Measurements from ENCODE around the gene F2RL3. TPM values are rescaled to one million over a fixed set of nuclear protein-coding genes. Genes with fewer than 3 reads are reported as not detected.

The F2RL3 gene
- total RNA-seq, 1 donor from 2014 or later = 0.92 TPM

GRCh38 chr19:16904599-16904998, 15.8 kb downstream of the F2RL3 start:
- Mint-ChIP-seq H3K4me1 (ENCODE audit: unreplicated experiment) (no peaks in the 10 kb centered on the region), H3K9me3 (ENCODE audit: unreplicated experiment) (no peaks in the 10 kb centered on the region), H3K27ac (ENCODE audit: unreplicated experiment) (no peak overlapping the region), H3K4me3 (ENCODE audit: unreplicated experiment) (no peak overlapping the region), H3K27me3 (ENCODE audit: unreplicated experiment) (peaks cover 2% of the 10 kb centered on the region), H3K36me3 (ENCODE audit: low read depth, unreplicated experiment) (no peaks in the 10 kb centered on the region)
- no peak for TF ChIP-seq CTCF (IDR thresholded peaks at IDR 0.05; ENCODE audit: unreplicated experiment)
- no peak for DNase-seq (ENCODE audit: low spot score)

- DNase-seq (ENCODE audit: low spot score) = no peak
- no peak for TF ChIP-seq CTCF (IDR thresholded peaks at IDR 0.05; ENCODE audit: unreplicated experiment)
Observed at GRCh38 chr19:16908759-16909158, 20.0 kb downstream of the F2RL3 start.

GRCh38 chr19:16911046-16911445, 22.2 kb downstream of the F2RL3 start:
- no peak for TF ChIP-seq CTCF (IDR thresholded peaks at IDR 0.05; ENCODE audit: unreplicated experiment)
- Mint-ChIP-seq H3K4me3 (ENCODE audit: unreplicated experiment) (no peak overlapping the region), H3K9me3 (ENCODE audit: unreplicated experiment) (peaks cover 14% of the 10 kb centered on the region), H3K36me3 (ENCODE audit: low read depth, unreplicated experiment) (peaks cover 10% of the 10 kb centered on the region), H3K27ac (ENCODE audit: unreplicated experiment) (no peak overlapping the region), H3K4me1 (ENCODE audit: unreplicated experiment) (no peaks in the 10 kb centered on the region), H3K27me3 (ENCODE audit: unreplicated experiment) (peaks cover 3% of the 10 kb centered on the region)
- no peak for DNase-seq (ENCODE audit: low spot score)

More at GRCh38 chr19:16908759-16909158, 20.0 kb downstream of the F2RL3 start:
- no peak overlapping the region for H3K27ac Mint-ChIP-seq (ENCODE audit: unreplicated experiment)
- peaks cover 4% of the 10 kb centered on the region for H3K27me3 Mint-ChIP-seq (ENCODE audit: unreplicated experiment)
- no peak overlapping the region for H3K4me3 Mint-ChIP-seq (ENCODE audit: unreplicated experiment)
- peaks cover 11% of the 10 kb centered on the region for H3K9me3 Mint-ChIP-seq (ENCODE audit: unreplicated experiment)
- peaks cover 10% of the 10 kb centered on the region for H3K36me3 Mint-ChIP-seq (ENCODE audit: low read depth, unreplicated experiment)
- no peaks in the 10 kb centered on the region for H3K4me1 Mint-ChIP-seq (ENCODE audit: unreplicated experiment)

GRCh38 chr19:16912780-16913179, 24.0 kb downstream of the F2RL3 start:
- peaks cover 14% of the 10 kb centered on the region for H3K9me3 Mint-ChIP-seq (ENCODE audit: unreplicated experiment)
- H3K4me3 Mint-ChIP-seq (ENCODE audit: unreplicated experiment) = peak overlapping the region; percentile 47
- DNase-seq (ENCODE audit: low spot score) = no peak
- TF ChIP-seq CTCF (IDR thresholded peaks at IDR 0.05; ENCODE audit: unreplicated experiment) = no peak
- H3K27ac Mint-ChIP-seq (ENCODE audit: unreplicated experiment) = no peak overlapping the region
- H3K36me3 Mint-ChIP-seq (ENCODE audit: low read depth, unreplicated experiment) = peaks cover 10% of the 10 kb centered on the region
- no peaks in the 10 kb centered on the region for H3K4me1 Mint-ChIP-seq (ENCODE audit: unreplicated experiment)
- H3K27me3 Mint-ChIP-seq (ENCODE audit: unreplicated experiment) = peaks cover 3% of the 10 kb centered on the region

- TF ChIP-seq CTCF (IDR thresholded peaks at IDR 0.05; ENCODE audit: unreplicated experiment) = no peak
- H3K9me3 Mint-ChIP-seq (ENCODE audit: unreplicated experiment) = peaks cover 14% of the 10 kb centered on the region
- no peak for DNase-seq (ENCODE audit: low spot score)
- H3K4me1 Mint-ChIP-seq (ENCODE audit: unreplicated experiment) = no peaks in the 10 kb centered on the region
- peaks cover 10% of the 10 kb centered on the region for H3K36me3 Mint-ChIP-seq (ENCODE audit: low read depth, unreplicated experiment)
- H3K4me3 Mint-ChIP-seq (ENCODE audit: unreplicated experiment) = no peak overlapping the region
- peaks cover 4% of the 10 kb centered on the region for H3K27me3 Mint-ChIP-seq (ENCODE audit: unreplicated experiment)
- no peak overlapping the region for H3K27ac Mint-ChIP-seq (ENCODE audit: unreplicated experiment)
Observed at GRCh38 chr19:16914421-16914820, 25.6 kb downstream of the F2RL3 start.

All from endothelial cell (in vitro differentiated cells).